Measurements from ENCODE around the gene MKKS.
"Not testable (repeated sequence)": the region's sequence is repeated elsewhere in the genome, so short reads cannot be mapped to it uniquely, and the experiment has no call there.

The MKKS gene

GRCh38 chr20:10423735-10424134 is 10.3 kb downstream of the MKKS start:
- H3K9me3 ChIP-seq (ENCODE audit: control insufficient read depth in 5 of 5, low read length in 5 of 5) = no peaks in the 10 kb centered on the region
- H3K9ac ChIP-seq (ENCODE audit: low read length in 5 of 5) = no peak overlapping the region
- peaks cover 0 to 7% (median 0%) of the 10 kb centered on the region in 5 donors for H3K4me1 ChIP-seq (ENCODE audit: control insufficient read depth in 5 of 5, insufficient read depth in 5 of 5, low read length in 5 of 5)
- H3K27ac ChIP-seq (ENCODE audit: low read depth, low read length) = no peak overlapping the region
- peaks cover 0 to 14% (median 4%) of the 10 kb centered on the region in 5 donors for H3K36me3 ChIP-seq (ENCODE audit: control insufficient read depth in 5 of 5, insufficient read depth in 5 of 5, low read length in 5 of 5)
- H3K4me3 ChIP-seq (ENCODE audit: low read depth in 1 of 5, low read length in 5 of 5) = no peak overlapping the region
- no peaks in the 10 kb centered on the region for H3K27me3 ChIP-seq (ENCODE audit: control insufficient read depth in 5 of 5, insufficient read depth in 4 of 5, low read length in 5 of 5)

GRCh38 chr20:10419550-10420133 is 14.4 kb downstream of the MKKS start:
- Histone ChIP-seq H3K4me3 (ENCODE audit: low read depth in 1 of 5, low read length in 5 of 5) (no peak overlapping the region), H3K9me3 (ENCODE audit: control insufficient read depth in 5 of 5, low read length in 5 of 5) (no peaks in the 10 kb centered on the region), H3K4me1 (ENCODE audit: control insufficient read depth in 5 of 5, insufficient read depth in 5 of 5, low read length in 5 of 5) (peaks cover 0 to 12% (median 0%) of the 10 kb centered on the region in 5 donors), H3K9ac (ENCODE audit: low read length in 5 of 5) (no peak overlapping the region), H3K27ac (ENCODE audit: low read depth, low read length) (no peak overlapping the region), H3K36me3 (ENCODE audit: control insufficient read depth in 5 of 5, insufficient read depth in 5 of 5, low read length in 5 of 5) (peaks cover 3 to 23% (median 12%) of the 10 kb centered on the region in 5 donors), H3K27me3 (ENCODE audit: control insufficient read depth in 5 of 5, insufficient read depth in 4 of 5, low read length in 5 of 5) (no peaks in the 10 kb centered on the region)

- Histone ChIP-seq H3K4me1 (ENCODE audit: control insufficient read depth in 5 of 5, insufficient read depth in 5 of 5, low read length in 5 of 5) (peaks cover 0 to 12% (median 0%) of the 10 kb centered on the region in 5 donors), H3K36me3 (ENCODE audit: control insufficient read depth in 5 of 5, insufficient read depth in 5 of 5, low read length in 5 of 5) (peaks cover 6 to 38% (median 23%) of the 10 kb centered on the region in 5 donors)
- not testable (repeated sequence) for H3K9ac ChIP-seq (ENCODE audit: low read length in 5 of 5); H3K27me3 ChIP-seq (ENCODE audit: control insufficient read depth in 5 of 5, insufficient read depth in 4 of 5, low read length in 5 of 5); H3K4me3 ChIP-seq (ENCODE audit: low read depth in 1 of 5, low read length in 5 of 5); H3K27ac ChIP-seq (ENCODE audit: low read depth, low read length); H3K9me3 ChIP-seq (ENCODE audit: control insufficient read depth in 5 of 5, low read length in 5 of 5)
These were observed 16.8 kb downstream of the MKKS start for GRCh38 chr20:10417218-10417617.

- no peak overlapping the region for H3K4me3 ChIP-seq (ENCODE audit: low read depth in 1 of 5, low read length in 5 of 5)
- H3K4me1 ChIP-seq (ENCODE audit: control insufficient read depth in 5 of 5, insufficient read depth in 5 of 5, low read length in 5 of 5) = peaks cover 0 to 12% (median 0%) of the 10 kb centered on the region in 5 donors
These were observed 18.9 kb downstream of the MKKS start for GRCh38 chr20:10415013-10415650.

GRCh38 chr20:10412591-10413408 is 21.2 kb downstream of the MKKS start:
- Histone ChIP-seq H3K27ac (ENCODE audit: low read depth, low read length) (no peak overlapping the region), H3K9ac (ENCODE audit: low read length in 5 of 5) (no peak overlapping the region), H3K4me1 (ENCODE audit: control insufficient read depth in 5 of 5, insufficient read depth in 5 of 5, low read length in 5 of 5) (peaks cover 0 to 12% (median 0%) of the 10 kb centered on the region in 5 donors), H3K4me3 (ENCODE audit: low read depth in 1 of 5, low read length in 5 of 5) (no peak overlapping the region), H3K9me3 (ENCODE audit: control insufficient read depth in 5 of 5, low read length in 5 of 5) (no peaks in the 10 kb centered on the region), H3K36me3 (ENCODE audit: control insufficient read depth in 5 of 5, insufficient read depth in 5 of 5, low read length in 5 of 5) (peaks cover 3 to 39% (median 15%) of the 10 kb centered on the region in 5 donors), H3K27me3 (ENCODE audit: control insufficient read depth in 5 of 5, insufficient read depth in 4 of 5, low read length in 5 of 5) (no peaks in the 10 kb centered on the region)

More at GRCh38 chr20:10415013-10415650, 18.9 kb downstream of the MKKS start:
- H3K9ac ChIP-seq (ENCODE audit: low read length in 5 of 5) = no peak overlapping the region
- no peak overlapping the region for H3K27ac ChIP-seq (ENCODE audit: low read depth, low read length)
- H3K36me3 ChIP-seq (ENCODE audit: control insufficient read depth in 5 of 5, insufficient read depth in 5 of 5, low read length in 5 of 5) = peaks cover 4 to 43% (median 20%) of the 10 kb centered on the region in 5 donors
- H3K27me3 ChIP-seq (ENCODE audit: control insufficient read depth in 5 of 5, insufficient read depth in 4 of 5, low read length in 5 of 5) = no peaks in the 10 kb centered on the region
- H3K9me3 ChIP-seq (ENCODE audit: control insufficient read depth in 5 of 5, low read length in 5 of 5) = no peaks in the 10 kb centered on the region

GRCh38 chr20:10411673-10412072 is 22.3 kb downstream of the MKKS start:
- Histone ChIP-seq H3K27me3 (ENCODE audit: control insufficient read depth in 5 of 5, insufficient read depth in 4 of 5, low read length in 5 of 5) (no peaks in the 10 kb centered on the region), H3K4me3 (ENCODE audit: low read depth in 1 of 5, low read length in 5 of 5) (no peak overlapping the region), H3K4me1 (ENCODE audit: control insufficient read depth in 5 of 5, insufficient read depth in 5 of 5, low read length in 5 of 5) (peaks cover 0 to 11% (median 0%) of the 10 kb centered on the region in 5 donors), H3K9ac (ENCODE audit: low read length in 5 of 5) (no peak overlapping the region), H3K36me3 (ENCODE audit: control insufficient read depth in 5 of 5, insufficient read depth in 5 of 5, low read length in 5 of 5) (peaks cover 4 to 40% (median 17%) of the 10 kb centered on the region in 5 donors), H3K27ac (ENCODE audit: low read depth, low read length) (no peak overlapping the region), H3K9me3 (ENCODE audit: control insufficient read depth in 5 of 5, low read length in 5 of 5) (no peaks in the 10 kb centered on the region)

- Histone ChIP-seq H3K4me3 (ENCODE audit: low read depth in 1 of 5, low read length in 5 of 5) (no peak overlapping the region), H3K4me1 (ENCODE audit: control insufficient read depth in 5 of 5, insufficient read depth in 5 of 5, low read length in 5 of 5) (peaks cover 0 to 4% (median 3%) of the 10 kb centered on the region in 5 donors), H3K9ac (ENCODE audit: low read length in 5 of 5) (no peak overlapping the region), H3K9me3 (ENCODE audit: control insufficient read depth in 5 of 5, low read length in 5 of 5) (no peaks in the 10 kb centered on the region), H3K27ac (ENCODE audit: low read depth, low read length) (no peak overlapping the region), H3K27me3 (ENCODE audit: control insufficient read depth in 5 of 5, insufficient read depth in 4 of 5, low read length in 5 of 5) (no peaks in the 10 kb centered on the region), H3K36me3 (ENCODE audit: control insufficient read depth in 5 of 5, insufficient read depth in 5 of 5, low read length in 5 of 5) (peaks cover 16 to 37% (median 27%) of the 10 kb centered on the region in 5 donors)
These were observed 25.8 kb downstream of the MKKS start for GRCh38 chr20:10408108-10408813.

GRCh38 chr20:10404959-10405530 is 29.0 kb downstream of the MKKS start:
- H3K4me3 ChIP-seq (ENCODE audit: low read depth in 1 of 5, low read length in 5 of 5) = no peak overlapping the region
- H3K27me3 ChIP-seq (ENCODE audit: control insufficient read depth in 5 of 5, insufficient read depth in 4 of 5, low read length in 5 of 5) = no peaks in the 10 kb centered on the region
- peaks cover 10 to 24% (median 19%) of the 10 kb centered on the region in 5 donors for H3K36me3 ChIP-seq (ENCODE audit: control insufficient read depth in 5 of 5, insufficient read depth in 5 of 5, low read length in 5 of 5)
- H3K27ac ChIP-seq (ENCODE audit: low read depth, low read length) = no peak overlapping the region
- H3K9me3 ChIP-seq (ENCODE audit: control insufficient read depth in 5 of 5, low read length in 5 of 5) = no peaks in the 10 kb centered on the region
- no peak overlapping the region for H3K9ac ChIP-seq (ENCODE audit: low read length in 5 of 5)
- peaks cover 0 to 7% (median 5%) of the 10 kb centered on the region in 5 donors for H3K4me1 ChIP-seq (ENCODE audit: control insufficient read depth in 5 of 5, insufficient read depth in 5 of 5, low read length in 5 of 5)

- Histone ChIP-seq H3K4me1 (ENCODE audit: control insufficient read depth in 5 of 5, insufficient read depth in 5 of 5, low read length in 5 of 5) (peaks cover 0 to 7% (median 5%) of the 10 kb centered on the region in 5 donors), H3K27ac (ENCODE audit: low read depth, low read length) (no peak overlapping the region), H3K9me3 (ENCODE audit: control insufficient read depth in 5 of 5, low read length in 5 of 5) (no peaks in the 10 kb centered on the region), H3K36me3 (ENCODE audit: control insufficient read depth in 5 of 5, insufficient read depth in 5 of 5, low read length in 5 of 5) (peaks cover 10 to 24% (median 19%) of the 10 kb centered on the region in 5 donors), H3K9ac (ENCODE audit: low read length in 5 of 5) (no peak overlapping the region), H3K27me3 (ENCODE audit: control insufficient read depth in 5 of 5, insufficient read depth in 4 of 5, low read length in 5 of 5) (no peaks in the 10 kb centered on the region), H3K4me3 (ENCODE audit: low read depth in 1 of 5, low read length in 5 of 5) (no peak overlapping the region)
These were observed 29.9 kb downstream of the MKKS start for GRCh38 chr20:10404023-10404628.

All from subcutaneous abdominal adipose tissue (tissue), 5 donors.